ENCODE measurements around the gene FAF1. TPM values are rescaled to one million over a fixed set of nuclear protein-coding genes. Genes with fewer than 3 reads are reported as not detected.

FAF1 gene
- total and polyA plus RNA-seq, 2 of the 8 experiments (the other 6 are each of a cell fraction or from before 2014, with no cell fraction given), result 10.8 to 65.9 TPM

DNA sequence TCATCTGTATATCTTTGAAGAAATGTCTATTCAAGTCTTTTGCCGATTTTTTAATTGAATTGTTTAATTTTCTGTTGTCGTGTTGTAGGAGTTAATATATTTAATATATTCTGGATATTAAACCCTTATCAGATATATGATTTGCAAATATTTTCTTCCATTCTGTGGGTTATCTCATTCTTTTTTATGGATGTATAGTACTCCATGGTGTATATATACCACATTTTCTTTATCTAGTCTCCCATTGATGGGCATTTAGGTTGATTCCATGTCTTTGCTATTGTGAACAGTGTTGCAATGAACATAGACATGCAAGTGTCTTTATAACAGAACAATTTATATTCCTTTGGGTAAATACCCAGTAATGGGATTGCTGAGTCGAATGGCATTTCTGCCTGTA is 436.5 kb downstream of the FAF1 start:
- DNase-seq (ENCODE audit: low read depth in 1 of 2, low spot score in 2 of 2) (no peak), FAIRE-seq (no peak)
- Histone ChIP-seq H4K8ac (ENCODE audit: extremely low read depth, insufficient read depth, low read length) (no peak overlapping the region), H3K36me3 (ENCODE audit: control insufficient read depth in 2 of 4, insufficient read depth in 4 of 4, low read length in 3 of 4) (no peaks in the 10 kb centered on the region), H2AK5ac (ENCODE audit: low read depth, low read length) (no peak overlapping the region), H2AFZ (ENCODE audit: low read length) (no peak overlapping the region), H2BK12ac (ENCODE audit: low read depth, low read length) (no peak overlapping the region), H3K9me3 (ENCODE audit: insufficient read depth in 2 of 2, low read depth in 1 of 2, low read length in 1 of 2) (peaks cover 0 to 3% of the 10 kb centered on the region in 2 experiments; a peak in 1 of 4 replicates), H3K56ac (replicated peaks; ENCODE audit: insufficient read length, low read depth, low read length) (no peak overlapping the region), H3K4me1 (replicated peaks in 1 of 4; ENCODE audit: control insufficient read depth in 3 of 4, insufficient read depth in 4 of 4, low read length in 3 of 4) (no peaks in the 10 kb centered on the region), H3K18ac (ENCODE audit: extremely low read depth, low read length) (no peak overlapping the region), H2BK5ac (ENCODE audit: low read depth, low read length) (no peak overlapping the region), H4K20me1 (replicated peaks in 1 of 2; ENCODE audit: control insufficient read depth in 1 of 2, insufficient read depth in 2 of 2, low read length in 2 of 2) (no peaks in the 10 kb centered on the region), H3K9ac (replicated peaks in 1 of 4; ENCODE audit: extremely low read depth in 1 of 4, low read depth in 3 of 4, low read length in 3 of 4) (no peak overlapping the region), H4K91ac (replicated peaks; ENCODE audit: insufficient read length, low read length) (no peak overlapping the region), H2BK20ac (ENCODE audit: low read length) (no peak overlapping the region), H3K4me3 (ENCODE audit: extremely low read depth in 1 of 4, insufficient read depth in 2 of 4, low read depth in 3 of 4, low read length in 4 of 4) (no peak overlapping the region), H3K27me3 (replicated peaks in 1 of 4; ENCODE audit: control insufficient read depth in 3 of 4, extremely low read depth in 1 of 4, insufficient read depth in 3 of 4, low read length in 3 of 4) (no peaks in the 10 kb centered on the region), H4K5ac (ENCODE audit: insufficient read length, low read depth, low read length) (no peak overlapping the region), H3K27ac (ENCODE audit: low read depth, low read length) (no peak overlapping the region), H3K23ac (ENCODE audit: insufficient read length) (no peak overlapping the region), H3K14ac (ENCODE audit: insufficient read length) (no peak overlapping the region), H3K4ac (replicated peaks; ENCODE audit: insufficient read length, low read depth, low read length) (no peak overlapping the region), H2BK120ac (replicated peaks; ENCODE audit: low read depth, low read length) (no peak overlapping the region), H2BK15ac (ENCODE audit: low read length) (no peak overlapping the region), H3K23me2 (ENCODE audit: low read depth, low read length) (no peaks in the 10 kb centered on the region), H3K79me2 (ENCODE audit: control insufficient read depth in 1 of 2, insufficient read depth in 2 of 2, low read length in 2 of 2) (no peaks in the 10 kb centered on the region), H3K79me1 (ENCODE audit: low read depth, low read length) (no peaks in the 10 kb centered on the region), H3K4me2 (ENCODE audit: insufficient read depth in 1 of 2, low read depth in 2 of 2, low read length in 2 of 2) (no peak overlapping the region)
- ChIA-PET CTCF (ENCODE audit: partially characterized antibody) (no interaction called here), POLR2A (ENCODE audit: partially characterized antibody) (no interaction called here)
- no peak for TF ChIP-seq CHD1 (IDR thresholded peaks at IDR 0.05; ENCODE audit: low read depth, low read length)
- no peak for TF ChIP-seq SIX5 (IDR thresholded peaks at IDR 0.05; ENCODE audit: low read depth, low read length)
- TF ChIP-seq, protein P1, sequence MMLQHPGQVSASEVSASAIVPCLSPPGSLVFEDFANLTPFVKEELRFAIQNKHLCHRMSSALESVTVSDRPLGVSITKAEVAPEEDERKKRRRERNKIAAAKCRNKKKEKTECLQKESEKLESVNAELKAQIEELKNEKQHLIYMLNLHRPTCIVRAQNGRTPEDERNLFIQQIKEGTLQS (IDR thresholded peaks at IDR 0.05; ENCODE audit: insufficient read depth, low read depth, low read length), result no peak
- TF ChIP-seq POLR2A (IDR thresholded peaks at IDR 0.05; ENCODE audit: control extremely low read depth in 1 of 2, low read depth in 2 of 2, low read length in 2 of 2), result no peak
- TF ChIP-seq SP4 (IDR thresholded peaks at IDR 0.05; ENCODE audit: low read length), result no peak
- no peak for TF ChIP-seq RFX5 (IDR thresholded peaks at IDR 0.05; ENCODE audit: borderline replicate concordance, low read depth, low read length)
- no peak for TF ChIP-seq GTF2F1 (IDR thresholded peaks at IDR 0.05; ENCODE audit: borderline replicate concordance, low read depth, low read length)
- TF ChIP-seq RBBP5 (IDR thresholded peaks at IDR 0.05; ENCODE audit: borderline replicate concordance, low read depth, low read length), result no peak
- no peak for TF ChIP-seq TAF7 (optimal IDR thresholded peaks at IDR 0.05; ENCODE audit: borderline replicate concordance, low read depth, low read length)
- no peak for TF ChIP-seq KDM1A (IDR thresholded peaks at IDR 0.05; ENCODE audit: borderline replicate concordance, low read length)
- WGBS, 2 experiments (ENCODE audit: extremely low coverage in 1 of 2, insufficient coverage in 1 of 2, insufficient read length in 1 of 2, insufficient replicate concordance in 2 of 2, low coverage in 1 of 2, low lambda C conversion rate in 2 of 2, missing lambda C conversion rate in 1 of 2), result 86% methylated on average over 3 of the region's 3 CpGs; no CpG with 5 or more reads in 1 of the 2 experiments

Measured in H1 (cell line).